ENCODE data around the gene CELF1. TPM values are rescaled to one million over a fixed set of nuclear protein-coding genes. Genes with fewer than 3 reads are reported as not detected.

Gene CELF1
- total RNA-seq, 1 experiment from 2014 or later = 157 TPM

GRCh38 chr11:47571895-47572294 is 19.0 kb upstream of the CELF1 start:
- Mint-ChIP-seq H3K4me1 (ENCODE audit: low read depth, unreplicated experiment) (no peaks in the 10 kb centered on the region), H3K9me3 (ENCODE audit: low read depth, unreplicated experiment) (no peaks in the 10 kb centered on the region), H3K27ac (ENCODE audit: unreplicated experiment) (no peak overlapping the region), H3K27me3 (ENCODE audit: unreplicated experiment) (no peaks in the 10 kb centered on the region), H3K36me3 (ENCODE audit: insufficient read depth, unreplicated experiment) (peaks cover 30% of the 10 kb centered on the region), H3K4me3 (ENCODE audit: low read depth, unreplicated experiment) (no peak overlapping the region)
- BruUV-seq (replicated peaks) = TSS peak; percentile 16
- CTCF ChIA-PET = no interaction called here
- TF ChIP-seq CTCF (IDR thresholded peaks at IDR 0.05; ENCODE audit: unreplicated experiment) = no peak
- intact Hi-C loops (cut with micrococcal nuclease; ENCODE audit: unreplicated experiment) = no loop called here
- no peak for DNase-seq

- Mint-ChIP-seq H3K27me3 (ENCODE audit: unreplicated experiment) (no peaks in the 10 kb centered on the region), H3K4me3 (ENCODE audit: low read depth, unreplicated experiment) (no peak overlapping the region), H3K27ac (ENCODE audit: unreplicated experiment) (no peak overlapping the region), H3K4me1 (ENCODE audit: low read depth, unreplicated experiment) (no peaks in the 10 kb centered on the region), H3K9me3 (ENCODE audit: low read depth, unreplicated experiment) (no peaks in the 10 kb centered on the region), H3K36me3 (ENCODE audit: insufficient read depth, unreplicated experiment) (peaks cover 27% of the 10 kb centered on the region)
- no peak for DNase-seq
- CTCF ChIA-PET = interaction anchor here (0.6 kb wide), 1 partner anchor 59 kb away, joined by 3 read pairs; no protein-coding TSS in a partner anchor
- intact Hi-C loops (cut with micrococcal nuclease; ENCODE audit: unreplicated experiment) = no loop called here
- no peak for TF ChIP-seq CTCF (IDR thresholded peaks at IDR 0.05; ENCODE audit: unreplicated experiment)
- BruUV-seq (replicated peaks) = no TSS peak
These were observed 18.4 kb upstream of the CELF1 start for GRCh38 chr11:47571357-47571729.

GRCh38 chr11:47570651-47571356 is 17.9 kb upstream of the CELF1 start:
- no peaks in the 10 kb centered on the region for H3K4me1 Mint-ChIP-seq (ENCODE audit: low read depth, unreplicated experiment)
- no peaks in the 10 kb centered on the region for H3K9me3 Mint-ChIP-seq (ENCODE audit: low read depth, unreplicated experiment)
- no peak for TF ChIP-seq CTCF (IDR thresholded peaks at IDR 0.05; ENCODE audit: unreplicated experiment)
- no TSS peak for BruUV-seq (replicated peaks)
- intact Hi-C loops (cut with micrococcal nuclease; ENCODE audit: unreplicated experiment) = no loop called here
- CTCF ChIA-PET = interaction anchor here (0.6 kb wide), 1 partner anchor 59 kb away, joined by 3 read pairs; no protein-coding TSS in a partner anchor
- H3K27me3 Mint-ChIP-seq (ENCODE audit: unreplicated experiment) = no peaks in the 10 kb centered on the region
- no peak for DNase-seq
- peaks cover 28% of the 10 kb centered on the region for H3K36me3 Mint-ChIP-seq (ENCODE audit: insufficient read depth, unreplicated experiment)
- H3K27ac Mint-ChIP-seq (ENCODE audit: unreplicated experiment) = no peak overlapping the region
- H3K4me3 Mint-ChIP-seq (ENCODE audit: low read depth, unreplicated experiment) = no peak overlapping the region

- Mint-ChIP-seq H3K4me1 (ENCODE audit: low read depth, unreplicated experiment) (peaks cover 6% of the 10 kb centered on the region), H3K36me3 (ENCODE audit: insufficient read depth, unreplicated experiment) (peaks cover 30% of the 10 kb centered on the region), H3K27ac (ENCODE audit: unreplicated experiment) (no peak overlapping the region), H3K9me3 (ENCODE audit: low read depth, unreplicated experiment) (no peaks in the 10 kb centered on the region), H3K4me3 (ENCODE audit: low read depth, unreplicated experiment) (no peak overlapping the region), H3K27me3 (ENCODE audit: unreplicated experiment) (no peaks in the 10 kb centered on the region)
- TF ChIP-seq CTCF (IDR thresholded peaks at IDR 0.05; ENCODE audit: unreplicated experiment) = no peak
- no TSS peak for BruUV-seq (replicated peaks)
- no peak for DNase-seq
- CTCF ChIA-PET = no interaction called here
- intact Hi-C loops (cut with micrococcal nuclease; ENCODE audit: unreplicated experiment) = no loop called here
These were observed 16.7 kb upstream of the CELF1 start for GRCh38 chr11:47569646-47570045.

Data from Calu3 (cell line).